Measurements from ENCODE around the gene KIF1C.

KIF1C gene

DNA sequence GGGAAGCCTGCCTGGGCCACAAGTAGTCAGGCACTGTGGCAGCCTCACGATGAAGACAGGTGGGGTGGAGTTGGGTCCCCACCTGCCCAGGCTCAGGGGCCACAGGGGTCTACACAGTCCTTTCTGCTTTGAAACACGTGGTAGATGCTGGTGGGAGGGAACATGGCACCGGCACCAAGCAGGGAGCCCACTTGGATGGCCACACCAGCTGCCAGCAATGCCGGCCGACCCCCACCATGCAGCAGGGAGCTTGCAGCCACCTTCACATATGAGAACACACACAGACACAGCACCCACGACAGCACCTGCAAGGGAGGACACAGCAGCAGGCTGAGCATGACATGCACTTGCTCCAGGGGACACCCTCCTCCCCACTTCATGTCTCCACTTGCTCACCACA is 35.1 kb downstream of the KIF1C start:
- Histone ChIP-seq H3K36me3 (no peaks in the 10 kb centered on the region), H3K9me3 (no peaks in the 10 kb centered on the region), H3K4me3 (ENCODE audit: low read depth, low read length) (no peak overlapping the region), H3K27me3 (peaks cover 11% of the 10 kb centered on the region), H3K4me1 (no peaks in the 10 kb centered on the region)
- no peak for DNase-seq
- TF ChIP-seq, protein P1, sequence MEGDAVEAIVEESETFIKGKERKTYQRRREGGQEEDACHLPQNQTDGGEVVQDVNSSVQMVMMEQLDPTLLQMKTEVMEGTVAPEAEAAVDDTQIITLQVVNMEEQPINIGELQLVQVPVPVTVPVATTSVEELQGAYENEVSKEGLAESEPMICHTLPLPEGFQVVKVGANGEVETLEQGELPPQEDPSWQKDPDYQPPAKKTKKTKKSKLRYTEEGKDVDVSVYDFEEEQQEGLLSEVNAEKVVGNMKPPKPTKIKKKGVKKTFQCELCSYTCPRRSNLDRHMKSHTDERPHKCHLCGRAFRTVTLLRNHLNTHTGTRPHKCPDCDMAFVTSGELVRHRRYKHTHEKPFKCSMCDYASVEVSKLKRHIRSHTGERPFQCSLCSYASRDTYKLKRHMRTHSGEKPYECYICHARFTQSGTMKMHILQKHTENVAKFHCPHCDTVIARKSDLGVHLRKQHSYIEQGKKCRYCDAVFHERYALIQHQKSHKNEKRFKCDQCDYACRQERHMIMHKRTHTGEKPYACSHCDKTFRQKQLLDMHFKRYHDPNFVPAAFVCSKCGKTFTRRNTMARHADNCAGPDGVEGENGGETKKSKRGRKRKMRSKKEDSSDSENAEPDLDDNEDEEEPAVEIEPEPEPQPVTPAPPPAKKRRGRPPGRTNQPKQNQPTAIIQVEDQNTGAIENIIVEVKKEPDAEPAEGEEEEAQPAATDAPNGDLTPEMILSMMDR (IDR thresholded peaks at IDR 0.05; ENCODE audit: low read depth, low read length) = no peak

DNA sequence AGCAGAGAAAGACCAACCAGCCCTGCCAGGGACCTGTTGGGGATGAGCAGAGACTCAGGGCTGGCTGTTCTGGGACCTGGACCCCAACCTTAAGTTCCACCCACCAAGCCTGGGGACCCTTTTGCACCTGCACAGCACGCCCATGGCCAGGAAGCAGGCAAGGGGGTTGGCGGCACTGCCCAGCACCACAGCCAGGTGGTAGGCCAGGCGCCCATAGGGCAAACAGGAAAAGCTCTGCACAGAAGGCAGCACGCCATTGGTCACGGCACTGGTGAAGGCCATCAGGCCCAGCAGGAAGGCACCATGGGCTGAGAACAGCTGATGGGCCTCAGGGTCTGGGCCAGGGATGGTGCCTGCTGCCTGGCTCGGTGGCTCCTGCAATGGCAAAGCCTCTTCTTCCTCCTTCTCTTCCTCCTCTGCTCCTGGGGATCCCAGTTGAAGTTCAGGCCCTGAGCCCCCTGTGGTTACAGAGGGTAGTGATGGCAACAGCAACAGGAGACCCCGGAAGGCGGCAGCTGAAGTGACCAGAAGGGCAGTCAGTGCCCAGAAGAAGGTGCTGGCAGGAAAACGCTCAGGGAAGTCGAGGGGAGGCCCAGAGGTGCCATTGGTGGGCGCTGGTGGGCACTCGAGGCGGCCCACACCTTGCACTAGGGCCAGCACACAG is 35.7 kb downstream of the KIF1C start:
- no peaks in the 10 kb centered on the region for H3K4me1 ChIP-seq
- H3K27me3 ChIP-seq = peaks cover 11% of the 10 kb centered on the region
- no peak for DNase-seq
- H3K9me3 ChIP-seq = no peaks in the 10 kb centered on the region
- TF ChIP-seq, protein P1 (IDR thresholded peaks at IDR 0.05; ENCODE audit: low read depth, low read length) = no peak
- no peak overlapping the region for H3K4me3 ChIP-seq (ENCODE audit: low read depth, low read length)
- H3K36me3 ChIP-seq = no peaks in the 10 kb centered on the region

DNA sequence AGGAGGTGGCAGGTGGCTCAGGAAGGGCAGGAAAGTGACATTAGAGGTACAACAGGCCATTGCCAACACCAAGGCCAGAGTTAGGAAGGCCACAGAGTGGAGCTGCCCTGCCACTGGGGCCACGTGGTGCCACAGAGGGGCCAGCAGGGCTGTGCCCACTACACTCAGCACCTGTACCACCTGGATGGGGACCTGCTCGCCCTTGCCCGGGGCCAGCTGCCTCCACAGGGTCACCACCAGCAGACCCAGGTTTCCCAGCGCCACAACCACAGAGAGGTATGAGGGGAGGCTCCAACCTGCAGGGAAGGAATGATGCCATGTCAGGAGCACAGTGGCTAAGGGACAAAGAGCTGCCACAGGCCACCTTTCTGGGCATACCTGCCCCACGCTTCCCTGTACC is 36.3 kb downstream of the KIF1C start:
- no peaks in the 10 kb centered on the region for H3K4me1 ChIP-seq
- TF ChIP-seq, protein P1 (IDR thresholded peaks at IDR 0.05; ENCODE audit: low read depth, low read length) = no peak

DNA sequence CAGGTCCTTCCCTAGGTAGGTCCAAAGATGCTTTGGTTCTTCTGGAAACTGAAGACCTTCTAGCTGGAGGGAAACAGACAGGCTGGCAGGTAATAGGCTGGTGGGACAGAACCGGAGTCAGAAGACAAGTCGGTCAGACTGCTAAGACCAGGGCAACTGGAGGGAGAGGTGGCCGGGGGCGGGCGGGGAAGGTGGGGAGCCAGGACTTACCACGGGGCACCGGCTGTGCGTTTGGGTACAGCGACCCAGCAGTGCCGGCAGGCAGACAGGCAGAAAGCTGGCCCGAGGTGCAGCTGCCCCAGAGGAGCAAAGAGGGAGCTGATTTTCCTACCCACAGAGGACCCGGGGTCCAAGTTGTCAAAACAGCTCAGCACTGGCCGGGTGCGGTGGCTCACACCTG is 36.9 kb downstream of the KIF1C start:
- Histone ChIP-seq H3K4me3 (ENCODE audit: low read depth, low read length) (no peak overlapping the region), H3K36me3 (no peaks in the 10 kb centered on the region), H3K9me3 (no peaks in the 10 kb centered on the region), H3K27me3 (peaks cover 11% of the 10 kb centered on the region), H3K4me1 (no peaks in the 10 kb centered on the region)
- TF ChIP-seq, protein P1 (IDR thresholded peaks at IDR 0.05; ENCODE audit: low read depth, low read length) = no peak
- no peak for DNase-seq

More for the DNA sequence above, 36.3 kb downstream of the KIF1C start:
- H3K27me3 ChIP-seq = peaks cover 11% of the 10 kb centered on the region
- no peak overlapping the region for H3K4me3 ChIP-seq (ENCODE audit: low read depth, low read length)
- DNase-seq = no peak
- no peaks in the 10 kb centered on the region for H3K36me3 ChIP-seq
- no peaks in the 10 kb centered on the region for H3K9me3 ChIP-seq

DNA sequence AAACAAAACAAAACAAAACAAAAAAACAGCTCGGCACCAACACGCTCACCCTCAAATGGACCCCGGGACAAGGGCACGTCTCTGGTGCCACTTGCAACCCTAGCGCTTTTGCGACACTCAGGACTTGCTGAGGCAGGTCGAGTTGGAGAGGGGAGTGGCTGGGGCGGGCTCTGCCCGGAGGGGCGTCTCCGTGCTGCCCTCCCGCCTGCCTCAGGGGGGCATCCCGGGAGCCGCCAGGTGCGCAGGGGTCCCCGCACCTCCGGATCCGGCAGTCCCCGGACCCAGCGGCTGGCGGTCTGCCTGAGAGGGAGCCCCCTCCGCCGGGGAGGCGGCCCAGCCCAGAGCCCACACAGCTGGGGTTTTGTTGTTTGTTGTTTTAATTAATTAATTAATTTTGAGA is 37.6 kb downstream of the KIF1C start, which contains the start of gene SLC52A1:
Gene SLC52A1 (minus strand): TSS at position 112 of the 400 bp plus-strand sequence. CDS start 820 bp downstream, outside the sequence.
- no peaks in the 10 kb centered on the region for H3K9me3 ChIP-seq
- no peaks in the 10 kb centered on the region for H3K36me3 ChIP-seq
- no peak within 1 kb of the TSS for H3K4me3 ChIP-seq (ENCODE audit: low read depth, low read length)
- TF ChIP-seq, protein P1 (IDR thresholded peaks at IDR 0.05; ENCODE audit: low read depth, low read length) = no peak
- peaks cover 11% of the 10 kb centered on the region for H3K27me3 ChIP-seq
- H3K4me1 ChIP-seq = no peaks in the 10 kb centered on the region
- DNase-seq = no peak

Measured in BE2C (cell line).